GM15510 (cell line): ENCODE results near the gene C22orf23.

Experiments
- POLR2A ChIP-seq: IDR thresholded peaks from 3 replicates; pipeline ENCODE4 v1.6.1; 2011; ENCODE audit warnings: borderline replicate concordance; ENCODE audit not compliant: insufficient read length; ENCODE audit errors: extremely low read depth

Gene C22orf23

DNA sequence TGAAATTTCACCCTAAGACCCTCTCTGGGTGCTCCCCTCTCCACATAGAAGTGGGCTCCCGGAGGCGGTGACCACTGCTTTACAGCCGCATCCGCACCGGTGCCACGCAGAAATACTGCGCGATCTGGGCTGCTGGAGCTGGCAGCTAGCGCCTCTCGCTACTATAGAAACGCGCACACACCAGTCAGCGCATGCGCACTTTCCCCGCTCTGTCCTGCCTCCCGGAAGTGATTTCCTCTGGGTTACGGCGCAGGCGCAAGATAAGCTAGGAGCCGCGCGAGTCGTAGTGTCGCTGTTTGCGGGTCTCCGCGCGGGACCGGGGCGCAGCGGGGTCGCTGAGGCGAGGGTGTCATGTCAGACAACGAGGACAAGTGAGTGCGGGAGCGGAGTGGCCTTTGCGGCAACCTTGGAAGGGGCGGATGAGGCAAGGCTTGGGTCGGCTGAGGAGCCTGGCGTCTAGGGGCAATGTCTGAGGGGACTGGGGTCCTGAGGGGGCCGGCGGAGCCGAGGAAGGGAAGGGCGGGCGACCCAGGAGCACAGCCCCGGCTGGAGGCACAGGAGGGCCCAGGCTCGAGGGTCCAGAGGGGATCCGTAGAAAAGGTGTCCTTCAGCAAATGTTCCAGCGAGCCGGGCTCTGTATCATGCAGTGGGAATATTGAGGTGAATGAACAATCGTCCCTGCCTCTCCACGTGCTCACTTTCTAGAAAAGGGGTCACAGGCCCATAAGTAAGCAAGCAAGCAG, at the start of gene C22orf23, which contains the start of gene POLR2F:
TSS of gene C22orf23 (minus strand) at position 165 of the 743 bp plus-strand sequence. CDS start 452 bp downstream, outside the sequence.
TSS of gene POLR2F (plus strand) at position 263 of the 743 bp plus-strand sequence. CDS start at position 352, 89 bp downstream.
- TF ChIP-seq POLR2A: peak; percentile 95

DNA sequence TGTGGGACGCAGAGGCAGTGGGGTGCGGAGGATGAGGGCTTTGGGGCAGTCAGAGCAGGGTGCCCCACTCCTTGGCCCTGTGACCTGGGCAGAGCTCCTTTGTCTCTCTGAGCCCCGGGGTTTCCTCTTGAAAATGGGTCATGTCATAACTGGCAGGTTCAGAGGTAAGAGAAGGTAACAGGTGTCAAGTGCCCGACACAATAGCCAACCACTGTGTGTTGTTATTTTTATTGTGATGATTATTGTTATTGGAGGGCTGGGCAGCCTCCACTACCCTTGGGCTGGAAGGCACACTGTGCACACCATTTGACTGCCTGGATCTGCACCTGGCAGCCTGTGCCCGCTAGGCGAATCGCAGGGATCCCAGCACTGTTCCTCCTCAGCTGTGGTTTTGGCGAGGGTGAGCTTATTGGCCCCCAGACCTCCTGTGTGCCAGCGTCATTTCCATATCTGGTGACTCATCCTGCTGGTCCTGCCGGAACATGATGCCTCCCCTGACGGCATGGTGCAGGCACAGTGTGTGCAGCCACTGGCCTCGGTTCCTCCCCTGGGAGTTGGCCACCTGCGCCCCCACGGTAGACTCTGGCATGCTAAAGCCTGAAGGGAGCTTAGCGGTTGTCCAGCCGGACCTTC, 46.4 kb upstream of the C22orf23 start:
- TF ChIP-seq POLR2A: no peak

DNA sequence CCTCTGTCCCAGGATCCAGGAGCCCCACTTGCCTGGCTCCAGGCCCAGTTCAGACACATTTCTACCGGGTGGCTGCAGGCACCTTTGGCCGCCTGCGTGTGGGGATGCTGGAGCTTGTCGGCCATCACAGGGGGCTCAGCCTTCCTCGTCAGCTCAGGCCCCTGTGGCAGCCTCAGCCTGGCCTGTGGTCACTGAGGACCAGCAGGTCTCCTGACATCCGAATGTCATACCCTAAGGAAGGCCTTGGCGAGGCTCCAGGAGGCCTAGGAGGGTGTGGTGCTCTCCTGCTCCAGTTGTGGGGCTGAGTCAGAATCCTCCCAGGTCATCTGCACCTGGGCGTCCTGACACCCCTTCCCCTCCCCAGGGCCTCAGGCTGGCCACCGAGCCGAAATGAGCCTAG, 45.8 kb upstream of the C22orf23 start:
- no peak for TF ChIP-seq POLR2A

DNA sequence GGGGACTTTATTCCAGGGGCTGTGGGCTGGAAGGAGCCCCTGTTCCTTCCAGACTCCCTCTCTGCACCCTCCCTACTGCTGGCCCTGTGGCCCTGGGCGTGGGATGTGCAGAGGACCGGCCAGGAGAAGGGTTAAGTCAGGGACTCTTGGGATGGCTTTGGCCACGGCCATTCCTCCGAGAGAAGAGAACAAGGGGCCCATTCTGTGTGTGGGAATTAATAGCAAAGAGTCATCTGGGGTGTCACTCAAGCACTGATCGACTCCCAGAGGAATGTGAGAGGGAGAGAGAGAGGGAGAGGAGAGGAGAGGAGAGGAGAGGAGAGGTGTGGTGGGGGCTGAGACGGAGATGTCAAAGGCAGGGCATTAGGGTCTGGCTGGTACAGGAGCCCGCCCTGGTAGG, 45.1 kb upstream of the C22orf23 start:
- no peak for TF ChIP-seq POLR2A

DNA sequence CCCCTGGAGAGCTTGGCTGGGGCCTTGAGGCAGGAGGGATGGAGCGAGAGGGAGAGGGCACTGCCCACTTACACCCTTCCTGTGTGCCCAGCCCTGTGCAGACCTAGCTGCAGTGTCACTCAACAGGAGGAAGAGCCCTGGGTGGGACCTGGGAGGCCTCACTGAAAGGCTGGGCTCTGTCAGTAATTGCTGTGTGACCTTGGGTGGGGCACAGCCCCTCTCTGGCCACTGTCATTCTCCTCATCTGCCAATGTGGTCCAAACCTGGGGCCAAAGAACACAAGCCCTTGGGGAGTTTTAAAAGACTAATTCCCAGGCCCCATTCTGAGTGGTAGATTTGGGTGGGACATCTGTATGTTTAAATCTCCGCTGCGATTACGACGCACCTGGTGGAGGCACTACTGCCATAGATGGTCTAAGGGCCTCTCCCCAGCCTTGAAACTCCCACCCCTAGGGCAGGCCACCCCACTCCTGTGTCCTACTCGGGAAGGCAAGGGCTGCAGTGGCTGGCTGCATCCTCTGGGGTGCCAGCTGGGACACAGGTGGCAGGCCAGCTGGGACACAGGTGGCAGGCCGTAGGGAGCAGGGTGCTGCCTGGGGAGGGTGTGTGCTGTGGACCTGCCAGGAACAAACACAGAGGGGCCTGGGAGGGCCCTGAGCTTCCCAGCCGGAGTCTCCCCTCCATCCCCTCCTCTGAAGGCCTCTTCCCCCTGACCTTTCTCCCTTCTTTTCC, 43.3 kb upstream of the C22orf23 start:
- TF ChIP-seq POLR2A: no peak

DNA sequence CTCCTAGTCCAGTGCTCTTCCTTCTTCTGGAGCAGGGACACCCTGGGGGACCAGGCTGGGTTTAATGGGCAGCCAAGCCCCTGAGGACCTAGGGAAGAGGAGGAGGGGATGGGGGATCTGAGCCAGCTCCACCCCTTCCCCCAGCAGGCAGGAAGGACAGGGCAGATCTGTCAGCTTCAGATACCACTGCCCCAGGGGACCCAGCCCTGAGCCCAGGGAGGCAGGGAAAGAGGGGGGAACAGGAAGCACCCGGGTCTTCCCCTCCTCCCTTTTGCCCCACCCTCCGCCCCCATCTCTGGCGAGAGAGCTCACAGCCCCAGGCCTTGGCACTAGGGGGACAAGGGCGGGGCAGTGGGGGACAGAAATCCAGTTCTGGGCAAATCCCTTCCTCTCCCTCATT, 42.7 kb upstream of the C22orf23 start:
- no peak for TF ChIP-seq POLR2A

DNA sequence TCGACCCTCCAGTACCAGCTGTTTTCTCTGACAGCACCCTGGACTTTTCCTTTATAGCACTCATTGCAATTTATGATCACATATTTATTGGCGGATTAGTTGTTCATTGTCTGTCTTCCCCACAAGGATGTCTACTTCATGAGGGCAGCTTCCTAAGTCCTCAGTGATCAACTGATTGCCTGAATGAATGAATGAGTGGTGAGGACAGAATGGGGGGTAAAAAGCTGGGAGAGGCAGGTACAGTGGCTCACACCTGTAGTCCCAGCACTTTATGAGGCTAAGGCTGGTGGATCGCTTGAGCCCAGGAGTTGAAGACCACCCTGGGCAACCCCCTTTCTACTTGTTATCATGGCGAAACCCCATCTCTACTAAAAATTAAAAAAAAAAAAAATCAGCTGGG, 42.1 kb upstream of the C22orf23 start:
- TF ChIP-seq POLR2A: no peak

DNA sequence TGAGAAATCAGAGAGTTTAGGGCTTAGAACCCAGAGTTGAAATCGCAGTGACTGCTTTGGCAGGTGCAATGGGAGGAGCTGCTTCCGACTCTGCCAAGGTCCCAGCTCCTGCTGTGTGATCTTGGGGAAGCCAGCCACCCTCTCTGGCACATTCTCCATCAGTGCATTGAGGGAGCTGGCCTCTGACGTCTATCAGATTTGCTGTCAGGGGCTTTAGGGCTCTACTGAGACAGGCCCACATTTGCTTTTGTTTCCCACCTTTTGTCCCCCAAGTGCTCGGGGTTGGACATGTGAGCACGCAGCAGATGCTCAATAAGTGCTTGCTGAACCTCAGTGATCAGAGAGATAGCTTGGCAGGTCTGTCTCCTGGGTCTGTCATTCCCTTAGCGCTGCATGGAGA, 41.6 kb upstream of the C22orf23 start:
- TF ChIP-seq POLR2A: no peak

DNA sequence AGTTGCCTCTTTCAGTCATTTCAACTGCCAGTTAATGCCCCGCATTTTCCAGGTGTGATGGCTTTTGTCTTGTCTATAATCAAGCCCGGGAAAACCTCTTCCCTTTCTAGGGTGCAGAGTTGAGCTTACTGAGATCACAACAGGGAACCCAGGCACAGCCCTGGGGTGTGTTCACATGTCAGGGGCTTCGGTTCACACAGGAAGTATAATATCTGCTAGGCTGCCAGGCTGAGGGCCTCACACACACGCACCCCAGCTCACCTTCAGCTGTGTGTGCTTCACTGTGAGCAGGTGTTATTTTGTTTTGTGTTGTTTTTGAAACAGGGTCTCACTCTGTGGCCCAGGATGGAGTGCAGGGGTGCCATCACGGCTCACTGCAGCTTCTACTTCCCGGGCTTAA, 40.6 kb upstream of the C22orf23 start:
- no peak for TF ChIP-seq POLR2A

DNA sequence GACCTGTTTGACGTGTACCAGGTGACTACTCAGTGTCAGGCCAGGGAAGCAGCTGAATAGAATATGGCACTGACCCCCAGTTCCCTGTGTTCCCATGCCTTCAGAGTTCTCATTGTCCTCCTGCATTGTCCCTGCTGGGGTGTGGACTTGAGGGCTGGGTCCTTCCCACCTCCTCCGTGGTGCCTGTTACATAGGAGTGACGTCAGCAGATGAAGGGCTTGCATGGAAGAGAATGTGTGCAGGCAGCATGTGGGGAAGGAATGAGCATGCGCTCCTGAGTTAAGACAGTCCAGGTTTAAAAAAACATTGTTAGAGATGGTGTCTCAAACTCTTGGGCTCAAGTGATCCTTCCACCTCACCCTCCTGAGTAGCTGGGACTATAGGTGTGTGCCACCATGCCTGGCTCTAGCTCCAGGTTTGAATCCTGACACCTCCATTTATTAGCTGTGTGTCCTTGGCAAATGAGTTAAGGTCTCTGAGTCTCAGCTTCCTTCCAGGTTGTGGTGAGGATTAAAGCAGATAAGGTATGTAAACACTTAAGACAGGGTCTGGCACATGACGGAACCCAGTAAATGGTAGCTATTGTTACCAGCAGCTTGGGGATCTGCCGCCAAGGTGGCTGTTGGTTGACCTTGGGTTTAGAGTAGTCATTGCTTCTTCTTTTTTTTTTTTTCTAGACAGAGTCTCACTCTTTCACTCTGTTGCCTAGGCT, 38.5 kb upstream of the C22orf23 start:
- no peak for TF ChIP-seq POLR2A

DNA sequence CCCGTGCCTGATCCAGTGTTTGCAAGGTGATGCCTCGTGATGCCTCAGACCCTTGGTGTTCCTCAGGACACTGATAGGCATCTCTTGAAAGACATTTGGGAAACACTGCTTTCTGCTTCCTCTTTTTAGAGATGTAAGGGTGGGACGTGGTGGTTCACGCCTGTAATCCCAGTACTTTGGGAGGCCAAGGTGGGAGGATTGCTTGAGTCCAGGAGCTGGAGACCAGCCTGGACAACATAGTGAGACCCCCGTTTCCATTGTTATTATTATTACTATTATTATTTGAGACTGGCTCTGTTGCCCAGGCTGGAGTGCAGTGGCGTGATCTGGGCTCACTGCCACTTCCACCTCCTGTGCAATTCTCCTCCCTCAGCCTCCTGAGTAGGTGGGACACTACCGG, 37.5 kb upstream of the C22orf23 start:
- TF ChIP-seq POLR2A: no peak

DNA sequence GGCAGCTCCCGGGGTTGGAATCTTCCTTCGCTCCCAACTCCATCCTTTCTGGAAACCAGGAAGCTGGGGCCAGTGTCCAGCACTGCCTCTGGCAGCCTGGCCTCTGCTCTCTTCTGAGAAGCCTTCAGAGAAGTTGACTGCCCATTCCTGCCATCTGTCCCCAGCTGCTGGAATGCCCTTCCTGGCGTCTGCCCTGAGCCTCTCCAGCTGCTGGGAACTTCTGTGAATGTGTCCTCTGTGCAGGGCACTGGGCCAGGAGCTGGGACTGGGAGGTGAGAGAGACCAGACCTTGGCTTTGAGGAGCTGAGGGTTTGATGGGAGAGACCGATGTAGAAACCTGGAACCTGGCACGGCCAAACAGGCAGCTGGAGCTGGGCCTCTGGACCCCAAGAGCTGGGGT, 36.9 kb upstream of the C22orf23 start:
- TF ChIP-seq POLR2A: no peak

DNA sequence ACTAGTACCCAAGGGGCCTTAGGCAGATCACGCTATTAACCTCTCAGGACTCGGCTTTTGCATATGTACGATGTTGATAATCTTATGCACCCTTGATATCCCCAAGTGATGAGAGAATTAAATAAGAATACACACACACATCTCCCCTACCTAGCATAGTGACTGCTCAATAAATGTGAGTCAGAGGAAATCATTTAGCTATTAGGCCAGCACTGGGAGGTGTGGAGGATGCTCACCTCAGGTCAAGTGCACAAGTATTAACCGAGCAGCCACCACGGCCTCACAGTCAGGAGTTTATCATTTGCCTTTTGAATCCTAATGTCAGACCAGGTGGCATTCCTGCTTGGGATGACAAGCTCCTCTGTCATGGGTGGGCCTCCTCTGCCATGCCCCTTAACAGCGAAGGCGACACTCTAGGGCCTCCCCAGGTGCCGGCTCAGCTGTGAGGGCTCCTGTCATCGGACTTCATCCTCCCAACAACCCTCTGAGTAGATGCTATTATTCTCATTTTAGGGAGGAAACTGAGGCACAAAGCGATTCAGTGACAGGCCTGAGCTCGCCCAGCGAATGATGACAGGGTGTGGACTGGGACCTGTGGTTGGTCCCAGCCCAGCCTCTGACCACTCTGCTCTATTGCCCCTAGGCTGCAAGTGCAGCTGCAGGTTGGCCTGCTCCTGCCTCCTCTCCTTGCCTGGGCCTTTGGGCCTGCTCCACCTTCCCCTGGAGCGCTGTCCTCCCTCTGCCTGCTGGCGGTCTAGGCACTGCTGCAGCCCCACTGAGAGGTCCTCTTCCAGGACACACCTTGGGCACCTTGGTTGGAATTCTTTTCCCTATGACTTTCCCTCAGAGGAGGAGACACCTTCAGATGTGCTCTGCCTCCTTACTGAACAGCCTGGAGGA, 36.0 kb upstream of the C22orf23 start:
- TF ChIP-seq POLR2A: no peak

DNA sequence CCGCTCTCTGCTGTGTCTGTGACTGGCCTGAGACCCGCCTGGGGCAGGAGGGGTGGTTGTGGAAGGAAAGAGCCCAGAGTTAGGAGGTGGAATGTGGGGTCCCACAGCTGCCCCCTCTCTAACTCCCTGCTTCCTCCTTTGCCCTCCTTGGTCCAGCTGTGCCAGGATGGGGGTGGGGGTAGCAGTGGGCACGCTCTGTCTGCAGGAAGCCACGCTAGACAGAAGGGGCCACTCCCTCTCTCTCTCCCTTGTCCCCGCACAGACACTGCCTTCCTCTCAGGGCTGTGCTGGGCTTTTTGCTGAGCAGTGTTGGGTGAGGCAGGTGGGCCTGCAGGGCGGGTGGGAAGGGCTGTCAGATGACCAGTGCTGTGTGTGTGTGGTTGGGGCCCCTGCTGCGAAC, 33.0 kb upstream of the C22orf23 start:
- no peak for TF ChIP-seq POLR2A

DNA sequence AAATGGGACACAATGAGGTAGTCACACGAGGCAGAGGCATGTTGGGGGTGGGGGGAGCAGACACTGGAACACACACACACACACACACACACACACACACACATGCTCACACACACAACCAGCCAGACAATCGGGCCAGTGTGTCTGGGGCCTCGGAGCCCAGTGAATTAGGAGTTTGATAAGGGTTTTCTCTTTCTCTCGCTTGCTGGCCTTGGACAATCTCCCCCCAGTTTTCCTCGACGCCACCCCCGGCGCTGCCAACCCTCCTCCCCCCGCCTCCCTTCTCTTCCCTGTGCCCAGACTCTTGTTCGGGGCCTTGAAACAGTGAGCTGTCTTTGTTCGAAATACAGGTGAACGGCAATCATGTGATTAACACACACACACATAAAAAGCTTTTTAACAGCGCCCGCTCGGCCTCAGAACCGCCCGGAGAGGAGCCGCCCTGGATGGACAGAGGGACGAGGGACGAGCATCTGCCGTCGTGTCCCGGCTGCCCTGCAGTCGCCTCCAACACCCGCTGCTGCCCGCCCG, 32.4 kb upstream of the C22orf23 start:
- TF ChIP-seq POLR2A: no peak
